ENCODE data around the gene MOB2.
"Not testable (repeated sequence)": the region's sequence is repeated elsewhere in the genome, so short reads cannot be mapped to it uniquely, and the experiment has no call there.

Gene MOB2

GRCh38 chr11:1446623-1447022, 40.0 kb downstream of the MOB2 start:
- FAIRE-seq (no peak), DNase-seq (ENCODE audit: insufficient read length, low spot score) (no peak)

- DNase-seq (ENCODE audit: insufficient read length, low spot score), result no peak
- no peak for FAIRE-seq
Measured at GRCh38 chr11:1445741-1446445, 40.7 kb downstream of the MOB2 start.

GRCh38 chr11:1444823-1445422, 41.7 kb downstream of the MOB2 start:
- DNase-seq (ENCODE audit: insufficient read length, low spot score) (no peak), FAIRE-seq (no peak)

GRCh38 chr11:1444321-1444720, 42.3 kb downstream of the MOB2 start:
- FAIRE-seq, result no peak
- DNase-seq (ENCODE audit: insufficient read length, low spot score), result no peak

GRCh38 chr11:1443737-1444136, 42.8 kb downstream of the MOB2 start:
- FAIRE-seq (no peak), DNase-seq (ENCODE audit: insufficient read length, low spot score) (no peak)

- FAIRE-seq (no peak), DNase-seq (ENCODE audit: insufficient read length, low spot score) (no peak)
Measured at GRCh38 chr11:1442807-1443366, 43.7 kb downstream of the MOB2 start.

GRCh38 chr11:1442163-1442562, 44.4 kb downstream of the MOB2 start:
- FAIRE-seq, result no peak

GRCh38 chr11:1440496-1440895, 46.1 kb downstream of the MOB2 start:
- no peak for DNase-seq (ENCODE audit: insufficient read length, low spot score)
- no peak for FAIRE-seq

More at GRCh38 chr11:1442163-1442562, 44.4 kb downstream of the MOB2 start:
- no peak for DNase-seq (ENCODE audit: insufficient read length, low spot score)

GRCh38 chr11:1440066-1440465, 46.5 kb downstream of the MOB2 start:
- no peak for FAIRE-seq
- DNase-seq (ENCODE audit: insufficient read length, low spot score), result no peak

GRCh38 chr11:1439341-1439740, 47.2 kb downstream of the MOB2 start:
- DNase-seq (ENCODE audit: insufficient read length, low spot score) (no peak), FAIRE-seq (no peak)

GRCh38 chr11:1438967-1439330, 47.6 kb downstream of the MOB2 start:
- no peak for DNase-seq (ENCODE audit: insufficient read length, low spot score)

GRCh38 chr11:1438261-1438966, 48.2 kb downstream of the MOB2 start:
- DNase-seq (ENCODE audit: insufficient read length, low spot score) (no peak), FAIRE-seq (no peak)

More at GRCh38 chr11:1438967-1439330, 47.6 kb downstream of the MOB2 start:
- FAIRE-seq, result no peak

GRCh38 chr11:1437500-1437899, 49.1 kb downstream of the MOB2 start:
- DNase-seq (ENCODE audit: insufficient read length, low spot score) (no peak), FAIRE-seq (no peak)

GRCh38 chr11:1436468-1437039, 50.0 kb downstream of the MOB2 start:
- no peak for FAIRE-seq
- DNase-seq (ENCODE audit: insufficient read length, low spot score), result no peak

- FAIRE-seq (no peak), DNase-seq (ENCODE audit: insufficient read length, low spot score) (no peak)
Measured at GRCh38 chr11:1435820-1436467, 50.6 kb downstream of the MOB2 start.

- DNase-seq (ENCODE audit: insufficient read length, low spot score); FAIRE-seq: not testable (repeated sequence)
Measured at GRCh38 chr11:1435479-1435819, 51.1 kb downstream of the MOB2 start.

- FAIRE-seq (no peak), DNase-seq (ENCODE audit: insufficient read length, low spot score) (no peak)
Measured at GRCh38 chr11:1433977-1434640, 52.5 kb downstream of the MOB2 start.

GRCh38 chr11:1433568-1433967, 53.0 kb downstream of the MOB2 start:
- no peak for FAIRE-seq

GRCh38 chr11:1428762-1429316, 57.7 kb downstream of the MOB2 start:
- DNase-seq (ENCODE audit: insufficient read length, low spot score), result no peak
- FAIRE-seq, result no peak

More at GRCh38 chr11:1433568-1433967, 53.0 kb downstream of the MOB2 start:
- DNase-seq (ENCODE audit: insufficient read length, low spot score), result no peak

GRCh38 chr11:1425439-1425838, 61.1 kb downstream of the MOB2 start:
- no peak for FAIRE-seq

More at GRCh38 chr11:1425439-1425838, 61.1 kb downstream of the MOB2 start:
- no peak for DNase-seq (ENCODE audit: insufficient read length, low spot score)
